Esophagus squamous epithelium (tissue), 4 donors: ENCODE data around the gene ENOX2.

Experiments
- POLR2A ChIP-seq, 4 donors: fragments of 450-650 bp; IDR thresholded peaks; one replicate each; pipeline ENCODE4 v1.6.1; 2017; ENCODE audit warnings: antibody characterized with exemption in 4 of 4, mild to moderate bottlenecking in 4 of 4, moderate library complexity in 3 of 4
- TF ChIP-seq, protein P1 (sequence below), 6 experiments: fragments of 450-650 bp in 4 of 6; fragments of 200-600 bp in 2 of 6; sonication (generic) in 2 of 6; IDR thresholded peaks; one replicate each; pipeline ENCODE4 v1.5.1; 2016 to 2019; ENCODE audit warnings: antibody characterized with exemption in 6 of 6, mild to moderate bottlenecking in 4 of 6, moderate library complexity in 4 of 6

- TF ChIP-seq, protein P1, sequence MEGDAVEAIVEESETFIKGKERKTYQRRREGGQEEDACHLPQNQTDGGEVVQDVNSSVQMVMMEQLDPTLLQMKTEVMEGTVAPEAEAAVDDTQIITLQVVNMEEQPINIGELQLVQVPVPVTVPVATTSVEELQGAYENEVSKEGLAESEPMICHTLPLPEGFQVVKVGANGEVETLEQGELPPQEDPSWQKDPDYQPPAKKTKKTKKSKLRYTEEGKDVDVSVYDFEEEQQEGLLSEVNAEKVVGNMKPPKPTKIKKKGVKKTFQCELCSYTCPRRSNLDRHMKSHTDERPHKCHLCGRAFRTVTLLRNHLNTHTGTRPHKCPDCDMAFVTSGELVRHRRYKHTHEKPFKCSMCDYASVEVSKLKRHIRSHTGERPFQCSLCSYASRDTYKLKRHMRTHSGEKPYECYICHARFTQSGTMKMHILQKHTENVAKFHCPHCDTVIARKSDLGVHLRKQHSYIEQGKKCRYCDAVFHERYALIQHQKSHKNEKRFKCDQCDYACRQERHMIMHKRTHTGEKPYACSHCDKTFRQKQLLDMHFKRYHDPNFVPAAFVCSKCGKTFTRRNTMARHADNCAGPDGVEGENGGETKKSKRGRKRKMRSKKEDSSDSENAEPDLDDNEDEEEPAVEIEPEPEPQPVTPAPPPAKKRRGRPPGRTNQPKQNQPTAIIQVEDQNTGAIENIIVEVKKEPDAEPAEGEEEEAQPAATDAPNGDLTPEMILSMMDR (IDR thresholded peaks at IDR 0.05): no peak
- no peak for TF ChIP-seq POLR2A (IDR thresholded peaks at IDR 0.05)
Observed at GRCh38 chrX:130887376-130887775, 15.6 kb downstream of the ENOX2 start.
